LNCAP (cell line): Measurements from ENCODE around the gene FAM240A.
A peak's percentile ranks its signal among the peaks of the same experiment; 100 is the strongest.

ENCODE experiments used
- CTCF ChIP-seq: fragments of 450-650 bp; IDR thresholded peaks from 2 replicates; pipeline ENCODE4 v1.5.1; 2017; ENCODE audit warnings: mild to moderate bottlenecking

FAM240A gene

GRCh38 chr3:46671541-46672348 is 59.4 kb downstream of the FAM240A start:
- no peak for TF ChIP-seq CTCF

GRCh38 chr3:46672349-46672695 is 60.0 kb downstream of the FAM240A start:
- TF ChIP-seq CTCF, result no peak

- TF ChIP-seq CTCF, result no peak
Measured at GRCh38 chr3:46673151-46674030, 61.1 kb downstream of the FAM240A start.

- 0 out of 2 replicates have a peak, but pooled peaks have one; percentile 11 for TF ChIP-seq CTCF
Measured at GRCh38 chr3:46674031-46674845, 61.9 kb downstream of the FAM240A start.

- TF ChIP-seq CTCF, result no peak
Measured at GRCh38 chr3:46675426-46675825, 63.1 kb downstream of the FAM240A start.
